ENCODE measurements around the gene SPNS2. TPM values are rescaled to one million over a fixed set of nuclear protein-coding genes. Genes with fewer than 3 reads are reported as not detected.
A peak's percentile ranks its signal among the peaks of the same experiment; 100 is the strongest.

SPNS2 gene
- total and polyA plus RNA-seq, 10 of the 15 experiments (the other 5 are each of a cell fraction or from before 2014, with no cell fraction given): 0.04 to 1.1 (median 0.23) TPM; not detected in 2

- TF ChIP-seq CBX5 (IDR thresholded peaks at IDR 0.05; ENCODE audit: low read depth) (no peak), LARP7 (IDR thresholded peaks at IDR 0.05) (no peak), CEBPB (IDR thresholded peaks at IDR 0.05; ENCODE audit: borderline replicate concordance in 1 of 2, low read depth in 2 of 2, low read length in 2 of 2) (no peak), POLR2A (IDR thresholded peaks at IDR 0.05; ENCODE audit: low read depth, low read length) (peak; percentile 95), SREBF1 (IDR thresholded peaks at IDR 0.05; ENCODE audit: low read length) (no peak), MYC (IDR thresholded peaks at IDR 0.05; ENCODE audit: insufficient read depth, insufficient read length, insufficient replicate concordance, low read length, severe bottlenecking) (peak; percentile 26), MEF2A (IDR thresholded peaks at IDR 0.05; ENCODE audit: insufficient read depth, low read depth, low read length) (no peak), PRDM15 (CRISPR knock-in tag; IDR thresholded peaks at IDR 0.05) (no peak), TBL1XR1 (IDR thresholded peaks at IDR 0.05; ENCODE audit: low read depth, low read length) (no peak), E2F8 (IDR thresholded peaks at IDR 0.05; ENCODE audit: low read depth, partially characterized antibody) (no peak), NR2C2 (IDR thresholded peaks at IDR 0.05; ENCODE audit: borderline replicate concordance, control insufficient read depth, insufficient read length, low read depth) (no peak), ZBTB11 (CRISPR knock-in tag; IDR thresholded peaks at IDR 0.05) (peak; percentile 61), RUNX3 (IDR thresholded peaks at IDR 0.05; ENCODE audit: low read length) (no peak), NR2F1 (conservative IDR thresholded peaks at IDR 0.05) (peak; percentile 74), SPI1 (IDR thresholded peaks at IDR 0.05; ENCODE audit: borderline replicate concordance, insufficient read depth, low read depth, low read length) (peak; percentile 75), SMAD5 (IDR thresholded peaks at IDR 0.05; ENCODE audit: low read depth) (peak; percentile 88; the same call in 1 of the 2 replicates), GATAD2B (conservative IDR thresholded peaks at IDR 0.05; ENCODE audit: low read depth) (peak; percentile 46; the same call in 1 of the 2 replicates), RFX5 (IDR thresholded peaks at IDR 0.05; ENCODE audit: low read depth, low read length) (no peak), YBX1 (IDR thresholded peaks at IDR 0.05) (no peak)
These were observed 56.5 kb downstream of the SPNS2 start, which contains the start of gene MYBBP1A (continued) for GRCh38 chr17:4554997-4555799.
